Activated CD8-positive, alpha-beta T cell treated with anti-CD3 and anti-CD28 coated beads, Interleukin-2, amount 10 ng/mL, durations not matched to agents 7 days and 5 days (primary cell): ENCODE data around the gene CAMK1G. TPM values are rescaled to one million over a fixed set of nuclear protein-coding genes. Genes with fewer than 3 reads are reported as not detected.
A peak's percentile ranks its signal among the peaks of the same experiment; 100 is the strongest.

Experiments
- ATAC-seq: fragments of 150-1000 bp; cut with Tn5 transposase; one replicate; pipeline ENCODE4 v1.10.0; 2021; ENCODE audit warnings: moderate library complexity
- CTCF ChIA-PET: fragments of 350-600 bp; sonication (Branson Sonifier 250); formaldehyde crosslinking; loops from one replicate; lab custom pipeline; 2021; ENCODE audit warnings: antibody characterized with exemption; lab: Charles Lee
- POLR2A ChIA-PET: fragments of 350-600 bp; sonication (Branson Sonifier 250); formaldehyde crosslinking; loops from one replicate; lab custom pipeline; 2021; ENCODE audit warnings: antibody characterized with exemption; lab: Charles Lee
- DNase-seq: peaks from one replicate; pipeline ENCODE4 v3.0.0-alpha.2; 2020
- H3K27ac Mint-ChIP-seq: one replicate; pipeline ENCODE4 v1.8.0; 2021; ENCODE audit warnings: mild to moderate bottlenecking, mixed read lengths
- H3K27me3 Mint-ChIP-seq: one replicate; pipeline ENCODE4 v1.8.0; 2021; ENCODE audit warnings: low read depth, mixed read lengths
- H3K36me3 Mint-ChIP-seq: one replicate; pipeline ENCODE4 v1.8.0; 2021; ENCODE audit warnings: low read depth, mixed read lengths
- H3K4me1 Mint-ChIP-seq: one replicate; pipeline ENCODE4 v1.8.0; 2021; ENCODE audit warnings: low read depth, mixed read lengths
- H3K4me3 Mint-ChIP-seq: one replicate; pipeline ENCODE4 v1.8.0; 2021; ENCODE audit warnings: mild to moderate bottlenecking, mixed read lengths
- H3K9me3 Mint-ChIP-seq: one replicate; pipeline ENCODE4 v1.8.0; 2022; ENCODE audit warnings: mixed read lengths; ENCODE audit not compliant: insufficient read depth
- total RNA-seq, 2 experiments: library from RNA; stranded (reverse); gene quantifications; one replicate each; pipeline ENCODE4 v1.2.3, GENCODE V29; 2021

The CAMK1G gene
- total RNA-seq, 2 experiments from 2014 or later: not detected

GRCh38 chr1:209567698-209568175 lies 15.8 kb upstream of the CAMK1G start:
- no peaks in the 10 kb centered on the region for H3K9me3 Mint-ChIP-seq
- no peaks in the 10 kb centered on the region for H3K36me3 Mint-ChIP-seq
- no peak overlapping the region for H3K4me3 Mint-ChIP-seq
- H3K27me3 Mint-ChIP-seq: peaks cover 37% of the 10 kb centered on the region
- peaks cover 9% of the 10 kb centered on the region for H3K4me1 Mint-ChIP-seq
- no peak for ATAC-seq
- ChIA-PET POLR2A (no interaction called here), CTCF (interaction anchor here (0.6 to 3.5 kb wide), 15 partner anchors 8 to 320 kb away, joined by 3 to 26 read pairs (median 7); partner anchors contain the start of gene CAMK1G)
- no peak for DNase-seq
- no peak overlapping the region for H3K27ac Mint-ChIP-seq

- Mint-ChIP-seq H3K4me1 (peaks cover 9% of the 10 kb centered on the region), H3K4me3 (peak overlapping the region; percentile 2), H3K27ac (no peak overlapping the region), H3K27me3 (peaks cover 41% of the 10 kb centered on the region), H3K36me3 (no peaks in the 10 kb centered on the region), H3K9me3 (no peaks in the 10 kb centered on the region)
- ATAC-seq (peak; percentile 73), DNase-seq (peak; percentile 83)
- POLR2A ChIA-PET: no interaction called here
- CTCF ChIA-PET: interaction anchor here (0.7 to 2.3 kb wide), 32 partner anchors 9 to 199 kb away, joined by 3 to 24 read pairs (median 4); partner anchors contain the start of genes CAMK1G and HSD11B1
Observed at GRCh38 chr1:209569455-209570207, 13.9 kb upstream of the CAMK1G start.

- DNase-seq: no peak
- ATAC-seq: no peak
- Mint-ChIP-seq H3K9me3 (no peaks in the 10 kb centered on the region), H3K4me3 (no peak overlapping the region), H3K27me3 (peaks cover 47% of the 10 kb centered on the region), H3K36me3 (no peaks in the 10 kb centered on the region), H3K4me1 (peaks cover 9% of the 10 kb centered on the region), H3K27ac (no peak overlapping the region)
- CTCF ChIA-PET: interaction anchor here (1.6 to 2.3 kb wide), 4 partner anchors 12 to 178 kb away, joined by 4 to 24 read pairs (median 12); partner anchors contain the start of gene CAMK1G
- POLR2A ChIA-PET: no interaction called here
Observed at GRCh38 chr1:209570743-209571142, 12.8 kb upstream of the CAMK1G start.

GRCh38 chr1:209576392-209577197 lies 6.9 kb upstream of the CAMK1G start:
- POLR2A ChIA-PET: no interaction called here
- no peaks in the 10 kb centered on the region for H3K36me3 Mint-ChIP-seq

GRCh38 chr1:209577346-209577745 lies 6.2 kb upstream of the CAMK1G start:
- no peaks in the 10 kb centered on the region for H3K9me3 Mint-ChIP-seq
- H3K4me1 Mint-ChIP-seq: no peaks in the 10 kb centered on the region
- H3K27me3 Mint-ChIP-seq: peaks cover 23% of the 10 kb centered on the region
- H3K27ac Mint-ChIP-seq: no peak overlapping the region
- H3K4me3 Mint-ChIP-seq: no peak overlapping the region
- ATAC-seq: no peak
- ChIA-PET POLR2A (no interaction called here), CTCF (interaction anchor here (0.7 to 4.4 kb wide), 14 partner anchors 11 to 172 kb away, joined by 3 to 26 read pairs (median 6); no protein-coding TSS in a partner anchor)
- DNase-seq: no peak
- H3K36me3 Mint-ChIP-seq: no peaks in the 10 kb centered on the region

More at GRCh38 chr1:209576392-209577197, 6.9 kb upstream of the CAMK1G start:
- CTCF ChIA-PET: interaction anchor here (0.6 to 4.4 kb wide), 23 partner anchors 9 to 310 kb away, joined by 3 to 26 read pairs (median 4); no protein-coding TSS in a partner anchor
- H3K9me3 Mint-ChIP-seq: no peaks in the 10 kb centered on the region
- DNase-seq: peak; percentile 71
- H3K4me1 Mint-ChIP-seq: no peaks in the 10 kb centered on the region
- H3K27ac Mint-ChIP-seq: no peak overlapping the region
- no peak overlapping the region for H3K4me3 Mint-ChIP-seq
- peaks cover 27% of the 10 kb centered on the region for H3K27me3 Mint-ChIP-seq
- ATAC-seq: peak; percentile 92

GRCh38 chr1:209580577-209580976 lies 2.9 kb upstream of the CAMK1G start:
- CTCF ChIA-PET: interaction anchor here (1.4 kb wide), 1 partner anchor 11 kb away, joined by 6 read pairs; no protein-coding TSS in a partner anchor
- POLR2A ChIA-PET: no interaction called here
- no peak for DNase-seq
- Mint-ChIP-seq H3K27me3 (peaks cover 8% of the 10 kb centered on the region), H3K4me1 (no peaks in the 10 kb centered on the region), H3K9me3 (no peaks in the 10 kb centered on the region), H3K36me3 (no peaks in the 10 kb centered on the region), H3K4me3 (no peak overlapping the region), H3K27ac (no peak overlapping the region)
- no peak for ATAC-seq

- Mint-ChIP-seq H3K27me3 (peaks cover 16% of the 10 kb centered on the region), H3K9me3 (no peaks in the 10 kb centered on the region), H3K4me3 (no peak overlapping the region), H3K4me1 (no peaks in the 10 kb centered on the region), H3K36me3 (no peaks in the 10 kb centered on the region), H3K27ac (no peak overlapping the region)
- ATAC-seq (no peak), DNase-seq (no peak)
- ChIA-PET POLR2A (no interaction called here), CTCF (interaction anchor here (1.1 to 3.2 kb wide), 7 partner anchors 8 to 164 kb away, joined by 3 to 15 read pairs (median 10); no protein-coding TSS in a partner anchor)
Observed at GRCh38 chr1:209584231-209584672, 738 bp downstream of the CAMK1G start.

GRCh38 chr1:209585197-209585596 lies 1.7 kb downstream of the CAMK1G start:
- ChIA-PET CTCF (interaction anchor here (1.1 to 3.2 kb wide), 7 partner anchors 9 to 163 kb away, joined by 3 to 13 read pairs (median 3); no protein-coding TSS in a partner anchor), POLR2A (interaction anchor here (0.6 kb wide), 1 partner anchor 196 kb away, joined by 3 read pairs; no protein-coding TSS in a partner anchor)
- no peak for ATAC-seq
- H3K27me3 Mint-ChIP-seq: peaks cover 19% of the 10 kb centered on the region
- H3K9me3 Mint-ChIP-seq: no peaks in the 10 kb centered on the region
- no peak overlapping the region for H3K27ac Mint-ChIP-seq
- no peaks in the 10 kb centered on the region for H3K36me3 Mint-ChIP-seq
- no peak overlapping the region for H3K4me3 Mint-ChIP-seq
- H3K4me1 Mint-ChIP-seq: no peaks in the 10 kb centered on the region
- DNase-seq: no peak

- POLR2A ChIA-PET: no interaction called here
- Mint-ChIP-seq H3K4me1 (no peaks in the 10 kb centered on the region), H3K36me3 (no peaks in the 10 kb centered on the region), H3K9me3 (no peaks in the 10 kb centered on the region), H3K27ac (no peak overlapping the region), H3K27me3 (peaks cover 19% of the 10 kb centered on the region), H3K4me3 (no peak overlapping the region)
- CTCF ChIA-PET: interaction anchor here (0.8 to 3.2 kb wide), 7 partner anchors 10 to 163 kb away, joined by 3 to 13 read pairs (median 3); no protein-coding TSS in a partner anchor
- ATAC-seq (peak; percentile 64), DNase-seq (no peak)
Observed at GRCh38 chr1:209585672-209586071, 2.2 kb downstream of the CAMK1G start.

- ChIA-PET CTCF (interaction anchor here (0.8 to 2.2 kb wide), 7 partner anchors 10 to 162 kb away, joined by 3 to 13 read pairs (median 3); no protein-coding TSS in a partner anchor), POLR2A (no interaction called here)
- no peak for ATAC-seq
- no peak overlapping the region for H3K27ac Mint-ChIP-seq
- no peak overlapping the region for H3K4me3 Mint-ChIP-seq
- H3K27me3 Mint-ChIP-seq: peaks cover 19% of the 10 kb centered on the region
- no peaks in the 10 kb centered on the region for H3K4me1 Mint-ChIP-seq
- H3K36me3 Mint-ChIP-seq: no peaks in the 10 kb centered on the region
- no peak for DNase-seq
- H3K9me3 Mint-ChIP-seq: no peaks in the 10 kb centered on the region
Observed at GRCh38 chr1:209586221-209586740, 2.8 kb downstream of the CAMK1G start.

- CTCF ChIA-PET: interaction anchor here (0.8 to 1.7 kb wide), 5 partner anchors 11 to 235 kb away, joined by 3 to 7 read pairs (median 4); no protein-coding TSS in a partner anchor
- no peaks in the 10 kb centered on the region for H3K4me1 Mint-ChIP-seq
- no peak overlapping the region for H3K27ac Mint-ChIP-seq
- ATAC-seq: no peak
- H3K9me3 Mint-ChIP-seq: no peaks in the 10 kb centered on the region
- H3K4me3 Mint-ChIP-seq: no peak overlapping the region
- H3K36me3 Mint-ChIP-seq: no peaks in the 10 kb centered on the region
- peaks cover 25% of the 10 kb centered on the region for H3K27me3 Mint-ChIP-seq
- POLR2A ChIA-PET: no interaction called here
- no peak for DNase-seq
Observed at GRCh38 chr1:209587789-209588188, 4.3 kb downstream of the CAMK1G start.
